ENCODE measurements around the gene RASAL3.

DNA sequence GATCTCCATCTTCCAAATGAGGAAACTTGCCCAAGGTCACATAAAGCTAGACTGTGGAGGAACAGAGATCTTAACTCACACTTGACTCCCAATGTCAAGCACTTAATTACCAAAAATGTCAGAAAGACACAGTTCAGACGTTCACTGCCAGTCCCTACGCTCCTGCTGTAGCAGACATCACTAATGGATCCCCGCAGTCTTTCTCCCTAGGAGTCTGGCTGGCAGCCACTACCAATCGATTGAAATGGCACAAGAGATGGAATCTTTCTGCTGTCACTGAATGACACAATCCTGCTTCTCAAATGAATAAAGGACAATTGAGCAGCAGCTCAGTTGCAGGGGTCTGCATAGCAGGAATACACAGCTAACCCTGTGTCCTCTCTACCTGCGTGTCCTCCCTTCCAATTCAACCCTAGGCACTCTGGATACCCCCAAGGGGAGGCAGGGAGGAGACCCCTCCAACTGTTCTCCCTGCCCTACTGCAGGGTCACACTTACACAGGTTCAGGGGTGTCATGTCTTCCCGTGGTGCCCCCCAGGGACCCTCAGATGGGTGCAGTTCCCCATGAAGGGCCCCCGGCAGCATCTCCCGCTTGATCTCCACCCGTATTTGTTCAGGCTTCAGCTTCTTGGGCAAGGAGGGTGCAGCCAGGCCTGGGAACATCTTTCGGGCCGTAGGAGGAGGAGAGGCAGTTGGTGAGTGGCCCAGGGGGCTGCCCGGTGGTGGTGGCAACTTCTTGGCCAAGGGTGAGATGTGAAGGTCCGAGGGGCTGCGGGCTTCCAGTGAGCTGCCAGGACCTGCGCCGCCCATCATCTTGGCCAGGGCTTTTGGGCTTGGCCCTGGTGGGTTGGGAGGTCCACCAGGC, 37.6 kb downstream of the RASAL3 start:
- no peak for TF ChIP-seq ZNF274 (IDR thresholded peaks at IDR 0.05; ENCODE audit: low read depth, low read length)
- TF ChIP-seq SUZ12 (IDR thresholded peaks at IDR 0.05; ENCODE audit: extremely low read depth, insufficient read depth, insufficient read length), result no peak
